H1 (cell line): ENCODE data around the gene SFMBT2. TPM values are rescaled to one million over a fixed set of nuclear protein-coding genes. Genes with fewer than 3 reads are reported as not detected.

ENCODE experiments used
- CTCF ChIA-PET: fragments of 300-600 bp; sonication (Branson Sonifier 250); formaldehyde crosslinking; loops from one replicate; lab custom pipeline; 2021; ENCODE audit not compliant: partially characterized antibody; lab: Charles Lee
- POLR2A ChIA-PET: fragments of 300-600 bp; sonication (Branson Sonifier 250); formaldehyde crosslinking; loops from one replicate; lab custom pipeline; 2021; ENCODE audit warnings: inconsistent platforms; ENCODE audit not compliant: partially characterized antibody; lab: Charles Lee
- DNase-seq, 2 experiments: peaks; one replicate each; pipeline versions ENCODE4 v3.0.0 to v3.0.0-alpha.2; 2010 to 2022; ENCODE audit warnings: low spot score in 2 of 2, low read depth in 1 of 2, mixed read lengths in 1 of 2
- FAIRE-seq: peaks from 2 replicates; lab custom pipeline; 2011; peaks lifted over from hg19 to GRCh38; lab: Jason Lieb, UNC
- H2AFZ ChIP-seq: 2 replicates; pipeline ENCODE4 v1.8.1; 2012; ENCODE audit warnings: low read length, inconsistent platforms
- H2AK5ac ChIP-seq: 2 replicates; pipeline ENCODE4 v1.6.1; 2013; ENCODE audit warnings: low read depth, low read length
- H2BK120ac ChIP-seq: replicated peaks from 2 replicates; pipeline ENCODE3; 2013; ENCODE audit warnings: low read depth, low read length, inconsistent platforms
- H2BK12ac ChIP-seq: 2 replicates; pipeline ENCODE4 v1.6.1; 2013; ENCODE audit warnings: low read depth, low read length
- H2BK15ac ChIP-seq: 2 replicates; pipeline ENCODE4 v1.6.1; 2013; ENCODE audit warnings: low read length
- H2BK20ac ChIP-seq: 2 replicates; pipeline ENCODE4 v1.6.1; 2013; ENCODE audit warnings: low read length
- H2BK5ac ChIP-seq: 2 replicates; pipeline ENCODE4 v1.6.1; 2013; ENCODE audit warnings: low read depth, low read length
- H3K14ac ChIP-seq: 2 replicates; pipeline ENCODE4 v1.6.1; 2013; ENCODE audit warnings: inconsistent platforms; ENCODE audit not compliant: insufficient read length
- H3K18ac ChIP-seq: 2 replicates; pipeline ENCODE4 v1.6.1; 2013; ENCODE audit warnings: low read length; ENCODE audit errors: extremely low read depth
- H3K23ac ChIP-seq: 2 replicates; pipeline ENCODE4 v1.6.1; 2013; ENCODE audit warnings: inconsistent platforms; ENCODE audit not compliant: insufficient read length
- H3K23me2 ChIP-seq: 2 replicates; pipeline ENCODE4 v1.6.1; 2013; ENCODE audit warnings: low read depth, low read length
- H3K27ac ChIP-seq: 2 replicates; pipeline ENCODE4 v1.6.1; 2011; ENCODE audit warnings: low read depth, low read length, inconsistent platforms
- H3K27me3 ChIP-seq, 4 experiments: replicated peaks in 1 of 4; 1 replicate in 1 of 4; 2 replicates in 3 of 4; pipeline versions ENCODE4 v1.6.1 to v1.8.1; 2011 to 2013; ENCODE audit warnings: low read length in 3 of 4, mild to moderate bottlenecking in 3 of 4, inconsistent platforms in 2 of 4, mixed read lengths in 2 of 4, moderate library complexity in 1 of 4; ENCODE audit not compliant: control insufficient read depth in 3 of 4, insufficient read depth in 3 of 4; ENCODE audit errors: extremely low read depth in 1 of 4
- H3K36me3 ChIP-seq, 4 experiments: 2 replicates each; pipeline versions ENCODE4 v1.6.1 to v1.8.1; 2011 to 2013; ENCODE audit warnings: mild to moderate bottlenecking in 4 of 4, low read length in 3 of 4, moderate library complexity in 2 of 4, control low read depth in 1 of 4, inconsistent platforms in 1 of 4; ENCODE audit not compliant: insufficient read depth in 4 of 4, control insufficient read depth in 2 of 4
- H3K4ac ChIP-seq: replicated peaks from 2 replicates; pipeline ENCODE3; 2013; ENCODE audit warnings: low read length, low read depth, mixed read lengths, inconsistent platforms; ENCODE audit not compliant: insufficient read length
- H3K4me1 ChIP-seq, 4 experiments: replicated peaks in 1 of 4; 1 replicate in 1 of 4; 2 replicates in 3 of 4; pipeline versions ENCODE4 v1.6.1 to v1.8.1; 2011 to 2013; ENCODE audit warnings: low read length in 3 of 4, inconsistent platforms in 2 of 4, mixed read lengths in 1 of 4; ENCODE audit not compliant: insufficient read depth in 4 of 4, control insufficient read depth in 3 of 4
- H3K4me2 ChIP-seq, 2 experiments: 2 replicates each; pipeline versions ENCODE4 v1.6.1 to v1.8.1; 2011 to 2013; ENCODE audit warnings: low read depth in 2 of 2, low read length in 2 of 2, control low read depth in 1 of 2, inconsistent platforms in 1 of 2, mild to moderate bottlenecking in 1 of 2; ENCODE audit not compliant: insufficient read depth in 1 of 2
- H3K4me3 ChIP-seq, 4 experiments: fragments of 200-600, 300-600 bp in 1 of 4; sonication (generic), shearing (Covaris generic), sonication (Bioruptor Twin) in 1 of 4; 2 replicates each; pipeline versions ENCODE4 v1.5.1 to v1.8.1; 2011 to 2016; ENCODE audit warnings: low read length in 4 of 4, low read depth in 3 of 4, control low read depth in 2 of 4, inconsistent platforms in 2 of 4, mild to moderate bottlenecking in 2 of 4, mixed read lengths in 1 of 4, moderate library complexity in 1 of 4; ENCODE audit not compliant: insufficient read depth in 2 of 4; ENCODE audit errors: extremely low read depth in 1 of 4
- H3K56ac ChIP-seq: replicated peaks from 2 replicates; pipeline ENCODE3; 2013; ENCODE audit warnings: low read depth, mild to moderate bottlenecking, mixed read lengths, low read length, inconsistent platforms; ENCODE audit not compliant: insufficient read length
- H3K79me1 ChIP-seq: 2 replicates; pipeline ENCODE4 v1.6.1; 2013; ENCODE audit warnings: low read depth, low read length, control low read depth
- H3K79me2 ChIP-seq, 2 experiments: 2 replicates each; pipeline versions ENCODE4 v1.6.1 to v1.8.1; 2012 to 2013; ENCODE audit warnings: low read length in 2 of 2, mild to moderate bottlenecking in 2 of 2, inconsistent platforms in 1 of 2; ENCODE audit not compliant: insufficient read depth in 2 of 2, control insufficient read depth in 1 of 2
- H3K9ac ChIP-seq, 4 experiments: replicated peaks in 1 of 4; 1 replicate in 1 of 4; 2 replicates in 3 of 4; pipeline versions ENCODE4 v1.6.1 to v1.8.1; 2011 to 2013; ENCODE audit warnings: low read depth in 3 of 4, low read length in 3 of 4, control low read depth in 2 of 4, mild to moderate bottlenecking in 2 of 4, moderate library complexity in 2 of 4, inconsistent platforms in 1 of 4; ENCODE audit errors: extremely low read depth in 1 of 4
- H3K9me3 ChIP-seq, 2 experiments: 2 replicates each; pipeline versions ENCODE4 v1.6.1 to v1.8.1; 2012 to 2013; ENCODE audit warnings: mild to moderate bottlenecking in 2 of 2, moderate library complexity in 2 of 2, control low read depth in 1 of 2, inconsistent platforms in 1 of 2, low read depth in 1 of 2, low read length in 1 of 2, mixed read lengths in 1 of 2; ENCODE audit not compliant: insufficient read depth in 2 of 2
- H4K20me1 ChIP-seq, 2 experiments: replicated peaks in 1 of 2; 2 replicates each; pipeline versions ENCODE3 to v1.8.1; 2011 to 2013; ENCODE audit warnings: inconsistent platforms in 2 of 2, low read length in 2 of 2, mild to moderate bottlenecking in 1 of 2; ENCODE audit not compliant: insufficient read depth in 2 of 2, control insufficient read depth in 1 of 2
- H4K5ac ChIP-seq: 2 replicates; pipeline ENCODE4 v1.6.1; 2013; ENCODE audit warnings: low read length, low read depth, mixed read lengths, inconsistent platforms; ENCODE audit not compliant: insufficient read length
- H4K8ac ChIP-seq: 2 replicates; pipeline ENCODE4 v1.8.0; 2013; ENCODE audit warnings: mild to moderate bottlenecking, moderate library complexity, low read length, inconsistent platforms; ENCODE audit not compliant: insufficient read depth; ENCODE audit errors: extremely low read depth
- H4K91ac ChIP-seq: replicated peaks from 2 replicates; pipeline ENCODE3; 2013; ENCODE audit warnings: low read length, mixed read lengths, inconsistent platforms; ENCODE audit not compliant: insufficient read length
- CBX5 ChIP-seq: fragments of 300-800, 300-1000 bp; sonication (generic); IDR thresholded peaks from 2 replicates; pipeline ENCODE4 v1.7.1; 2016; ENCODE audit warnings: antibody characterized with exemption, low read length, low read depth
- CTCF ChIP-seq, 3 experiments: IDR thresholded peaks; 1 replicate in 2 of 3; 2 replicates in 1 of 3; pipeline versions ENCODE4 v1.5.1 to v1.6.1; 2011; ENCODE audit warnings: low read length in 3 of 3, mild to moderate bottlenecking in 3 of 3, inconsistent platforms in 2 of 3, low read depth in 1 of 3, moderate library complexity in 1 of 3; ENCODE audit not compliant: insufficient read depth in 1 of 3; ENCODE audit errors: control extremely low read depth in 1 of 3
- E2F6 ChIP-seq: IDR thresholded peaks from 2 replicates; pipeline ENCODE4 v1.6.1; 2012; ENCODE audit warnings: inconsistent platforms
- JUND ChIP-seq: IDR thresholded peaks from 2 replicates; pipeline ENCODE4 v1.6.1; 2011; ENCODE audit warnings: mild to moderate bottlenecking, improper control_type of control experiment, low read length
- RAD21 ChIP-seq, 2 experiments: IDR thresholded peaks in 1 of 2; conservative IDR thresholded peaks in 1 of 2; 2 replicates each; pipeline ENCODE4 v1.6.1; 2011; ENCODE audit warnings: low read depth in 2 of 2, low read length in 2 of 2, improper control_type of control experiment in 1 of 2, inconsistent platforms in 1 of 2, mild to moderate bottlenecking in 1 of 2, moderate library complexity in 1 of 2
- SP1 ChIP-seq: IDR thresholded peaks from 2 replicates; pipeline ENCODE4 v1.6.1; 2011; ENCODE audit warnings: low read depth, low read length
- SP4 ChIP-seq: IDR thresholded peaks from 2 replicates; pipeline ENCODE4 v1.6.1; 2012; ENCODE audit warnings: low read length, inconsistent platforms
- TCF12 ChIP-seq: IDR thresholded peaks from 2 replicates; pipeline ENCODE4 v1.6.1; 2011; ENCODE audit warnings: low read depth, mild to moderate bottlenecking, low read length
- YY1 ChIP-seq: IDR thresholded peaks from 2 replicates; pipeline ENCODE4 v1.6.1; 2011; ENCODE audit warnings: low read depth, mild to moderate bottlenecking, low read length
- ZNF274 ChIP-seq: IDR thresholded peaks from 2 replicates; pipeline ENCODE4 v1.7.0; 2012; ENCODE audit warnings: low read length, borderline replicate concordance; ENCODE audit errors: extremely low read depth
- WGBS, 2 experiments: shearing (Covaris generic) in 1 of 2; methylation state at CpG; one replicate each; pipeline versions ENCODE4 v1.1.6 to v1.1.7; 2013 to 2015; ENCODE audit warnings: low lambda C conversion rate in 2 of 2, mixed read lengths in 2 of 2, inconsistent platforms in 1 of 2, low coverage in 1 of 2, missing lambda C conversion rate in 1 of 2; ENCODE audit not compliant: insufficient replicate concordance in 2 of 2, insufficient coverage in 1 of 2, insufficient read length in 1 of 2; ENCODE audit errors: extremely low coverage in 1 of 2, missing lambda C conversion rate in 1 of 2; 5-methylcytosine and 5-hydroxymethylcytosine counted together
- polyA plus RNA-seq, 7 experiments: library from polyadenylated mRNA; depleted of rRNA in 3 of 7; stranded (reverse) in 5 of 7; unstranded in 2 of 7; fragments of >200 nt in 5 of 7; fragments of 200-250 nt in 2 of 7; gene quantifications; 1 replicate in 5 of 7; 2 replicates in 1 of 7; 4 replicates in 1 of 7; pipeline versions ENCODE4 v1.2.1 to v1.2.3, GENCODE V29; 2011 to 2013; ENCODE audit warnings: missing spikeins in 2 of 7, mixed read lengths in 2 of 7
- total RNA-seq: library from RNA; stranded (reverse); fragmentation: NEBNext Ultra II Directional; extraction: Animal tissue kit (Norgen Biotek cat#: 25700); gene quantifications from 2 replicates; pipeline ENCODE4 v1.2.1, GENCODE V29; 2021

Gene SFMBT2
- total and polyA plus RNA-seq, 2 of the 8 experiments (the other 6 are each of a cell fraction or from before 2014, with no cell fraction given), result 2.9 to 11.0 TPM

GRCh38 chr10:7260412-7260900 lies 150.4 kb downstream of the SFMBT2 start:
- H4K20me1 ChIP-seq, result no peaks in the 10 kb centered on the region
- no peaks in the 10 kb centered on the region for H3K27me3 ChIP-seq
- no peak overlapping the region for H3K4ac ChIP-seq
- no peaks in the 10 kb centered on the region for H3K4me1 ChIP-seq
- H4K8ac ChIP-seq, result no peak overlapping the region
- no peak overlapping the region for H4K91ac ChIP-seq
- no peak overlapping the region for H2BK15ac ChIP-seq
- TF ChIP-seq SP1 (no peak), CTCF (IDR thresholded peaks at IDR 0.05; ENCODE audit: control extremely low read depth in 1 of 3, insufficient read depth in 1 of 3, low read depth in 1 of 3, low read length in 3 of 3) (peak in 2 of 3 experiments; percentile 33 to 75; a peak in 2 of 4 replicates), TCF12 (no peak), RAD21 (IDR thresholded peaks at IDR 0.05 in 1 of 2, conservative IDR thresholded peaks at IDR 0.05 in 1 of 2; ENCODE audit: low read depth in 2 of 2, low read length in 2 of 2) (peak; percentile 53 to 66), E2F6 (no peak), JUND (no peak), ZNF274 (no peak), YY1 (peak; percentile 81), CBX5 (no peak), SP4 (0 out of 2 replicates have a peak, but pooled peaks have one; percentile 31)
- H3K27ac ChIP-seq, result no peak overlapping the region
- no peak overlapping the region for H3K4me3 ChIP-seq
- no peak overlapping the region for H2BK5ac ChIP-seq
- no peaks in the 10 kb centered on the region for H3K9me3 ChIP-seq
- FAIRE-seq (peak; percentile 66), DNase-seq (peak in 1 of 2 experiments; percentile 15)
- no peak overlapping the region for H2AK5ac ChIP-seq
- H2BK20ac ChIP-seq, result no peak overlapping the region
- no peak overlapping the region for H2AFZ ChIP-seq
- no peak overlapping the region for H3K18ac ChIP-seq
- H3K79me1 ChIP-seq, result peaks cover 2% of the 10 kb centered on the region; the same call in 1 of the 2 replicates
- H2BK120ac ChIP-seq, result no peak overlapping the region
- no peak overlapping the region for H3K9ac ChIP-seq
- no peak overlapping the region for H3K14ac ChIP-seq
- no peaks in the 10 kb centered on the region for H3K79me2 ChIP-seq
- H3K23me2 ChIP-seq, result no peaks in the 10 kb centered on the region
- no peak overlapping the region for H4K5ac ChIP-seq
- 65% methylated on average over 3 of the region's 3 CpGs; no CpG with 5 or more reads in 1 of the 2 experiments for WGBS, 2 experiments
- H3K4me2 ChIP-seq, result no peak overlapping the region
- H3K36me3 ChIP-seq, result no peaks in the 10 kb centered on the region
- no peak overlapping the region for H3K23ac ChIP-seq
- POLR2A ChIA-PET, result no interaction called here
- no peak overlapping the region for H3K56ac ChIP-seq
- H2BK12ac ChIP-seq, result no peak overlapping the region
- CTCF ChIA-PET, result interaction anchor here (0.6 to 2.3 kb wide), 6 partner anchors 9 to 612 kb away, joined by 3 to 9 read pairs (median 3); no protein-coding TSS in a partner anchor
